GOT3 (cell line): ENCODE data around the gene YWHAG.
"Not testable (repeated sequence)": the region's sequence is repeated elsewhere in the genome, so short reads cannot be mapped to it uniquely, and the experiment has no call there.

Experiments
- DNase-seq: peaks from one replicate; lab custom pipeline; 2025; ENCODE audit warnings: mixed read lengths; lab: John Stamatoyannopoulos, UW

The YWHAG gene

GRCh38 chr7:76318488-76319353 lies 40.1 kb downstream of the YWHAG start:
- DNase-seq: peak; percentile 64

DNA sequence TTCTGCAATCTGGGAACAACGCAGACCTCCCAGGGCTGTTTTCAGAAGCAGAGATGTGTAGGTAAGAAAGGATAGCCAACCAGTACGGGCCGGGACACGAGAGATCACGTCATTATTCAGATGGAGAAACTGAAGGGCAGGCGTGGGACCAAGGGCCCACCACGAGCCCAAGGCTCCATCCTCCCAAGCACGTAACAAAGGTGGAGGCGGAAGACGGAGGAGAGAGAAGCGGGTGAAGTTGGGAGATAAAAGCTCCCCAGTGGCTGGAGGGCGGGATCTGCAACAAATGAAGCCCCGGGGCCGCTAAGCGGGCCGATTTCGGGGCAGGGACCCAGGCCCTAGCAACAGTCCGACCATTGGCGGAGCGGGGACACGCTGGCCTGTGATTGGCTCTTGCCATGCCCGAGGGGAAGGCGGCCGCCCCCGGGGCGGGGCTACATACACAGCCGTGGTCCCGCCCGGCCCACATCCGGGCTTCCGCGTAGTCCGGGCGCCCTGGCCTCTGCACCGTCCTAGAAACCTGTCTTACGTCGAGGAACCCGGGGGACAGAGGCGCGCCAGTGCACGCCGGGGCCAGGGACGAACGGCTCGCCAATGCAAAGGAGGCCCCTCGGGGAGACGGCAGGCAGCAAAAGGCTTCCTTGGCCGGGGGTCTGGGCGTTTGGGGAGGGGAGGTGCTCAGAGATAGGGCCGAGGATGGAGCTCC lies 40.9 kb downstream of the YWHAG start:
- DNase-seq: peak; percentile 83

GRCh38 chr7:76316984-76317781 lies 41.6 kb downstream of the YWHAG start:
- no peak for DNase-seq

- DNase-seq: no peak
Measured at GRCh38 chr7:76315364-76315763, 43.4 kb downstream of the YWHAG start.

GRCh38 chr7:76314740-76315139 lies 44.1 kb downstream of the YWHAG start:
- not testable (repeated sequence) for DNase-seq

DNA sequence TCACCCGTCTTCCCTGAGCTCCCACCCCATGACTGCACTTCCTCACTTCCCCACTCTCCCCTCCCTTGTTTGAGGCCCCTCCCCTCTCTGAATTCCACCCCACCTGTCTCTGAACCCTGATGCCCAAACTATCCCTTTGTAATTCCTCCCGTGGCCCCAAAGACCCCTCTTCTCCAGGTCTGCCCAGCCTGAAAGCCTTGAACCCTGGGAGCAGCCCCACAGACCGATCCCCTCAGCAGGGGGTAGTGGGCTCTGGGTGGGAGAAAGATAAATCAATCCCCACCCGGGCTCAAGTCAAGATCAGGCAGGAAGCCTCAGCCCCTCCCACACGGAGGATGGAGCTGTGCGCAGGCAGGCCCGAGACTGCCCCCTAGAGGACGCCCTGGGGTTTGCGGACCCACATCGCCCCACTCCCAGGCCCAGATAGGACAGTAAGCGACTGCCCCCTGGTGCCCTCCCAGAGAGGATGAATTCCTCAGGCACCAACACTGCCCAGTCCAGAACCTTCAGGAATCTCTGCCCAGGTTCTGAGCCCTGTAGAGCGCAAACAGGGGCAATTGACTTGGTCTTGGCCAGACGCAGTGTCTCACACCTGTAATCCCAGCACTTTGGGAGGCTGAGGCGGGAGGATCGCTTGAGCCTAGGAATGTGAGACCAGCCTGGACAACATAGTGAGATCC lies 44.6 kb downstream of the YWHAG start:
- peak; percentile 80 for DNase-seq

GRCh38 chr7:76311838-76312237 lies 47.0 kb downstream of the YWHAG start:
- DNase-seq: not testable (repeated sequence)

- no peak for DNase-seq
Measured at GRCh38 chr7:76310102-76310957, 48.5 kb downstream of the YWHAG start.

- not testable (repeated sequence) for DNase-seq
Measured at GRCh38 chr7:76309341-76310101, 49.3 kb downstream of the YWHAG start.

GRCh38 chr7:76308874-76309273 lies 49.9 kb downstream of the YWHAG start:
- DNase-seq: not testable (repeated sequence)

DNA sequence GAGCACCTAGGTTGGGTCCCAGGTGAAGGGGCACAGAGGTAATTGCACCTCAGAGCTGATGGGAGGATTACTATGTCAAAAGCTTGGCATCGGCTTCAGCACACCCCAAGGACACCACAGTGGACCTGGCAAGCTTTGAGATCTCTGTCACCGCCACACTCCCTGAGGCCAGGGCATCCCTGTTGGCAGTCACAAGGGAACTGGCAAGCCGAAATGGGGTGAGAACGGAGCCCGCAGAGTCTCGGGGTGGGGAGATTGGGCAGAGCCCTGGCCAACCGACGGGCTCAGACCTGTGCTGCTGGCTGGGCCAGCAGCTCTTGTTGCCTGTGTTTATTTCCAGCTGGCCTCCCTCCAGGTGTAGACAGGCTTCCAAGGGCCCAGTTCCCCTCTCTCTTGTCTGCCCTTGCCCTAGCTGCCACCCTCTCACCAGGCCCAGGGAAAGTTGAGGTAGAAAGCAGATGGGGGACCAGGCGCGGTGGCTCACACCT lies 53.9 kb downstream of the YWHAG start:
- DNase-seq: no peak

- DNase-seq: peak; percentile 24
Measured at GRCh38 chr7:76303202-76304147, 55.3 kb downstream of the YWHAG start.

- DNase-seq: peak; percentile 32
Measured at GRCh38 chr7:76302347-76303201, 56.2 kb downstream of the YWHAG start, which contains the start of gene HSPB1. TSS of gene HSPB1 (plus strand) at chr7:76302673. CDS start at chr7:76302713, 40 bp downstream.

- no peak for DNase-seq
Measured at GRCh38 chr7:76301000-76301399, 57.8 kb downstream of the YWHAG start.

- no peak for DNase-seq
Measured at GRCh38 chr7:76300166-76300731, 58.5 kb downstream of the YWHAG start.

- DNase-seq: no peak
Measured at GRCh38 chr7:76296743-76297740, 61.7 kb downstream of the YWHAG start.
